Testis (tissue), 3 donors: ENCODE measurements around the gene THADA. TPM values are rescaled to one million over a fixed set of nuclear protein-coding genes. Genes with fewer than 3 reads are reported as not detected.

Experiments
- DNase-seq: peaks from one replicate; pipeline ENCODE4 v3.0.0-alpha.2; 2019
- H3K27ac ChIP-seq, 2 donors: fragments of 200-600 bp; sonication (generic); one replicate each; pipeline ENCODE4 v1.5.1; 2019
- H3K27me3 ChIP-seq: fragments of 200-600 bp; sonication (generic); one replicate; pipeline ENCODE4 v1.5.1; 2019
- H3K36me3 ChIP-seq: fragments of 200-600 bp; sonication (generic); one replicate; pipeline ENCODE4 v1.5.1; 2017; ENCODE audit warnings: low read depth; ENCODE audit errors: missing control alignments
- H3K4me1 ChIP-seq: fragments of 200-600 bp; sonication (generic); one replicate; pipeline ENCODE4 v1.5.1; 2019
- H3K4me3 ChIP-seq, 2 donors: fragments of 200-600 bp; sonication (generic); one replicate each; pipeline ENCODE4 v1.5.1; 2017 to 2019
- H3K9me3 ChIP-seq: fragments of 200-600 bp; sonication (generic); one replicate; pipeline ENCODE4 v1.5.1; 2017
- POLR2A ChIP-seq: fragments of 450-650 bp; IDR thresholded peaks from one replicate; pipeline ENCODE4 v1.6.1; 2017; ENCODE audit warnings: antibody characterized with exemption, mild to moderate bottlenecking, moderate library complexity
- WGBS, 2 donors: methylation state at CpG; one replicate each; pipeline ENCODE4 v1.1.5; 2018; 5-methylcytosine and 5-hydroxymethylcytosine counted together
- intact Hi-C: fragments of 100-400 bp; cut with DNase I; formaldehyde crosslinking; loops from one replicate; pipeline ENCODE4 v1.15.1; 2023; ENCODE audit warnings: low total_unique reads
- polyA plus RNA-seq: library from polyadenylated mRNA; stranded (reverse); fragments of 350-450 nt; fragmentation: Illumina TruSeq; extraction: RNeasy Lipid Tissue Mini Kit (QIAGEN cat#74804); gene quantifications from one replicate; pipeline ENCODE4 v1.2.3, GENCODE V29; 2014; ENCODE audit warnings: low read depth, low replicate concordance; ENCODE audit not compliant: insufficient read depth
- total RNA-seq, 2 donors: library from RNA; depleted of rRNA; stranded (reverse); fragments of >200 nt; gene quantifications; one replicate each; pipeline ENCODE4 v1.2.3, GENCODE V29; 2016
- TF ChIP-seq, protein P1 (sequence below), 3 experiments: fragments of 450-650 bp in 2 of 3; fragments of 200-600 bp in 1 of 3; sonication (generic) in 1 of 3; IDR thresholded peaks; one replicate each; pipeline ENCODE4 v1.5.1; 2016 to 2019; ENCODE audit warnings: antibody characterized with exemption in 3 of 3, mild to moderate bottlenecking in 2 of 3, moderate library complexity in 1 of 3

THADA gene
- total and polyA plus RNA-seq, 3 donors from 2014 or later: 29.5 to 43.9 (median 39.5) TPM

DNA sequence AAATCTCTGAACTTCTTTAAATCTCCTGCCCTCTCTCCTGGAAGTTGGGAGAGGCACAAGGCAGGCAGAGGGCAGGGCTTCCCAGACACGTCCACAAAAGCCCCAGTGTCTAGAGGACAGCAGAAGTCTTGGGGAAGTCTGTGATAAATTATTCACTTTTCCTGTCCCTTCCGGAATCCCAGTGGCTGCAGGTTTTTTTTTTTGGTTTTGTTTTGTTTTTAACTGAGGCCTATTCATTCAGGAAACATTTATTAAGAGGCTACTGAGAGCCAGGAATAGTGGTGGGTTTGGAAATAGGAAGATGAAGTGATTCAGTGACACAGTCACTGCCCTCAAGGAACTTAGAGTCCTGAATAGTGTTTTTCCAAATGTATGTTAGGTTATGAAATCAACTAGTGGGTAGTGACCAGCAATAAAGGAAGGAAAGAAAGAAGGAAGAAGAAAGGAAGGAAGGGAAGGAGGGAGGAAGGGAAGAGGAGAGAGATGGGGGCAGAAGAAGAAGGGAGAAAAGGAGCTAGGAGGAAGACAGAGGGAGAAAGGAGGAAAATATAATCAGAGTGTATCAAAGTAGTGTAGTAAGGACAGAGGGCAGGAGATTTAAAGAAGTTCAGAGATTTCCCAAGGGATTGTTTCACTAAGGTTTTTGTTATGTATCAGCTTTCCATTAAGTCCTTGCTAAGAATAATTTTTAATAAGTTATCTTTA lies 270.6 kb downstream of the THADA start:
- DNase-seq: no peak
- Histone ChIP-seq H3K27ac (peak overlapping the region in 1 of 2 donors; percentile 63), H3K36me3 (no peaks in the 10 kb centered on the region), H3K4me3 (no peak overlapping the region), H3K27me3 (no peaks in the 10 kb centered on the region), H3K9me3 (no peaks in the 10 kb centered on the region), H3K4me1 (peaks cover 36% of the 10 kb centered on the region)
- intact Hi-C loops: no loop called here
- TF ChIP-seq, protein P1, sequence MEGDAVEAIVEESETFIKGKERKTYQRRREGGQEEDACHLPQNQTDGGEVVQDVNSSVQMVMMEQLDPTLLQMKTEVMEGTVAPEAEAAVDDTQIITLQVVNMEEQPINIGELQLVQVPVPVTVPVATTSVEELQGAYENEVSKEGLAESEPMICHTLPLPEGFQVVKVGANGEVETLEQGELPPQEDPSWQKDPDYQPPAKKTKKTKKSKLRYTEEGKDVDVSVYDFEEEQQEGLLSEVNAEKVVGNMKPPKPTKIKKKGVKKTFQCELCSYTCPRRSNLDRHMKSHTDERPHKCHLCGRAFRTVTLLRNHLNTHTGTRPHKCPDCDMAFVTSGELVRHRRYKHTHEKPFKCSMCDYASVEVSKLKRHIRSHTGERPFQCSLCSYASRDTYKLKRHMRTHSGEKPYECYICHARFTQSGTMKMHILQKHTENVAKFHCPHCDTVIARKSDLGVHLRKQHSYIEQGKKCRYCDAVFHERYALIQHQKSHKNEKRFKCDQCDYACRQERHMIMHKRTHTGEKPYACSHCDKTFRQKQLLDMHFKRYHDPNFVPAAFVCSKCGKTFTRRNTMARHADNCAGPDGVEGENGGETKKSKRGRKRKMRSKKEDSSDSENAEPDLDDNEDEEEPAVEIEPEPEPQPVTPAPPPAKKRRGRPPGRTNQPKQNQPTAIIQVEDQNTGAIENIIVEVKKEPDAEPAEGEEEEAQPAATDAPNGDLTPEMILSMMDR (IDR thresholded peaks at IDR 0.05): no peak
- no peak for TF ChIP-seq POLR2A
- 41 to 46% methylated on average over 2 of the region's 2 CpGs for WGBS, 2 donors

DNA sequence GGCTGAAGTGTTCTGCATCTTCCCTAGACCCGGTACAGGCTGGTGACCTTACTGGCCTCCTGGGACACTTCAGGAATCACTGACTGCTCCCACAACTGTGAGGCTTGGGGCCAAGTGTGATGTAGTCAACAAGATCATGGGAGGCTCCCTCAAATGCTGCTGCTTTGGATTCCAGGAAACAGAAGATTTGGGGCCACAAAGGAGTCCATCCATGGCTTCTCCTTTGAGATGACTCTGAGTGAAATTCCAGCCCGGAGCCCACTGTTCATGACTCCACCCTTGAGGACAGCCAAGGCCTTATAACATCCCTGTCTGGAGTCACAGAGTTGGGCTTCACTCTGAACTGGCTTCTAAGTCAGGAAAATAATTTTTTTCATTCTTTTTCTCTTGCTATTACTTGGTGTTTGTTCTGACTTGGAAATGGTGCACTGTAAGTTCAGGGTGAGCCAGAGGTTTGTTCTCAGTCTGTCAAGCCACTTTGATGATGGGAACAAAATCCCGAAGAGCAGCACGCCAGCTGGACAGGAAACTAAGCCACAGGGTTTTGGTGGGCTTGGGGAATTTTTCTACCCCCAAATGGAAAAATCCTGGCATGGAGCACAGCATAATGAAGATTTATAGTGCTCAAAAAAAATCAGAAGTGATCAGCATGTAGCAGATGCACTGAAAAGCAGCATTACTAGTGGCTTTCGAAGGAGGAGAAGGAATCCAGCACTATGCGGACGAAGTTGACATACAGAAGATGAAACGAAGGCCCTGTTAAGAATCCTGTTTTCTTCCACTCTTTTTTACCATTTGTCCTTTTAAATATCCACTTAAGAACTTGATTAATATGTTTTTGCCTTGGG lies 271.4 kb downstream of the THADA start:
- H3K4me3 ChIP-seq: no peak overlapping the region
- H3K27ac ChIP-seq: peak overlapping the region; percentile 10 to 63
- no peaks in the 10 kb centered on the region for H3K9me3 ChIP-seq
- peaks cover 29% of the 10 kb centered on the region for H3K4me1 ChIP-seq
- 54 to 56% methylated on average over 8 of the region's 8 CpGs for WGBS, 2 donors
- TF ChIP-seq, protein P1 (IDR thresholded peaks at IDR 0.05): no peak
- no peak for TF ChIP-seq POLR2A
- DNase-seq: peak; percentile 77
- intact Hi-C loops: no loop called here
- no peaks in the 10 kb centered on the region for H3K36me3 ChIP-seq
- no peaks in the 10 kb centered on the region for H3K27me3 ChIP-seq

DNA sequence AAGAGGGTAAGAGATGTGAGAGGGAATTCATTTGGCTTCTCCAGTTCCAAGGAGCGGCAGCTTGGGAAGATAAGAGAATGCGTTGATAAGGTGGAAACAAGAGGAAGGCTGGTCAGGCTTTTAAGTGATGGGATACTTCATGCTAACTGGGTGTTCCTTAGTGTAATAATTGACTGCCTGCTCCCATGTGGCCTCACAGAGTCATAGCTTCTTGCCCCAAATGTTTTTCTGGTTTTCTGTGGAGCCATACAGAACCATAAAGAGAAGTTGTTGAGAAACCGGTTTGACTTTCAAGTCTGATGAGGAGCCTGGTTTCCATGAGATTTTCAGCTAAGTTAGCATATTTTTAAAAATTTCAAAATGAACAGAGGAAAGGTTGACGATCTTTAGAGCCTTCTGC lies 272.0 kb downstream of the THADA start:
- H3K27ac ChIP-seq: peak overlapping the region; percentile 10 to 63
- H3K9me3 ChIP-seq: no peaks in the 10 kb centered on the region
- H3K27me3 ChIP-seq: no peaks in the 10 kb centered on the region
- no peak for TF ChIP-seq POLR2A
- TF ChIP-seq, protein P1 (IDR thresholded peaks at IDR 0.05): no peak
- no peak for DNase-seq
- 55 to 56% methylated on average over 4 of the region's 4 CpGs for WGBS, 2 donors
- peaks cover 26% of the 10 kb centered on the region for H3K4me1 ChIP-seq
- H3K4me3 ChIP-seq: no peak overlapping the region
- intact Hi-C loops: no loop called here
- no peaks in the 10 kb centered on the region for H3K36me3 ChIP-seq

DNA sequence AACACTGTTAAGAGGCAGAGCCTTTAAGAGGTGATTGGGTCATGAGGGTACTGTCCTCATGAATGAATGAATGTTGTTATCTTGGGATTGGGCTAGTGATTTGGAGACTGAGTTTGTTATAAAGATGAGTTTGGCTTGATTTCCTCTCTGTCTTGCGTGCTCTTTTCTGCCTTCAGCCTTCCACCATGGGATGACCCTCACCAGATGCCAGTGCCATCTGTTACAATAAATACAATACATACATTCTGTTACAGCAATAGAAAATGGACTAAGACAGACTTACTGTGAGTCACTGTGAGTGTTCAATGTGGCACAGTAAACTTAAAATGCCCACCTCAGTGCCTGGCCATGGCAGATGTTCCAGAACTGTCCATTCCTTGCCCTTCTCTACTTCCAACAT lies 274.4 kb downstream of the THADA start:
- H3K27ac ChIP-seq: no peak overlapping the region
- 92 to 100% methylated on average over 1 of the region's 1 CpG for WGBS, 2 donors
- intact Hi-C loops: no loop called here
- H3K36me3 ChIP-seq: no peaks in the 10 kb centered on the region
- no peaks in the 10 kb centered on the region for H3K9me3 ChIP-seq
- H3K4me1 ChIP-seq: peaks cover 18% of the 10 kb centered on the region
- no peak for DNase-seq
- TF ChIP-seq, protein P1 (IDR thresholded peaks at IDR 0.05): no peak
- TF ChIP-seq POLR2A: no peak
- no peaks in the 10 kb centered on the region for H3K27me3 ChIP-seq
- no peak overlapping the region for H3K4me3 ChIP-seq
